Measurements from ENCODE around the gene INHBC.

INHBC gene

DNA sequence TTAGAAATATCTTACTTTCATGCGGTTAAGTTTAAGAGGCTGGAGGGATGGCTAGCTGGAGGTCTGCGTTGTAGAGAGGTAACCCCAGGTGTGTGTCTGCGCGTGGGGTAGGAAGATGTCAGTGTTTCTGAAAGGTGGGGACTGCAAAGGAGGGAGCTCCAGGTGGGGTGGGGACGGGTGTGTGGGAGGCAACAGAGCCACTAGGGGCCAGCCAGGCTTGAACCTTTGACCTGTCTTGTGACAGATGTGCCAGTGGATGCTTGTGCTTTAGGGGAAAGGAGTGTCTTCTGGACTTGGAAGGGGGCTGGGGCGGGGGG is 25.8 kb downstream of the INHBC start:
- TF ChIP-seq, protein P1, sequence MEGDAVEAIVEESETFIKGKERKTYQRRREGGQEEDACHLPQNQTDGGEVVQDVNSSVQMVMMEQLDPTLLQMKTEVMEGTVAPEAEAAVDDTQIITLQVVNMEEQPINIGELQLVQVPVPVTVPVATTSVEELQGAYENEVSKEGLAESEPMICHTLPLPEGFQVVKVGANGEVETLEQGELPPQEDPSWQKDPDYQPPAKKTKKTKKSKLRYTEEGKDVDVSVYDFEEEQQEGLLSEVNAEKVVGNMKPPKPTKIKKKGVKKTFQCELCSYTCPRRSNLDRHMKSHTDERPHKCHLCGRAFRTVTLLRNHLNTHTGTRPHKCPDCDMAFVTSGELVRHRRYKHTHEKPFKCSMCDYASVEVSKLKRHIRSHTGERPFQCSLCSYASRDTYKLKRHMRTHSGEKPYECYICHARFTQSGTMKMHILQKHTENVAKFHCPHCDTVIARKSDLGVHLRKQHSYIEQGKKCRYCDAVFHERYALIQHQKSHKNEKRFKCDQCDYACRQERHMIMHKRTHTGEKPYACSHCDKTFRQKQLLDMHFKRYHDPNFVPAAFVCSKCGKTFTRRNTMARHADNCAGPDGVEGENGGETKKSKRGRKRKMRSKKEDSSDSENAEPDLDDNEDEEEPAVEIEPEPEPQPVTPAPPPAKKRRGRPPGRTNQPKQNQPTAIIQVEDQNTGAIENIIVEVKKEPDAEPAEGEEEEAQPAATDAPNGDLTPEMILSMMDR (IDR thresholded peaks at IDR 0.05), result no peak
- no peak for DNase-seq (ENCODE audit: low spot score)
- Histone ChIP-seq H3K27ac (peak overlapping the region in 1 of 2 donors; percentile 92), H3K4me3 (peak overlapping the region; percentile 93)

GRCh38 chr12:57460841-57461275 is 26.3 kb downstream of the INHBC start:
- DNase-seq (ENCODE audit: low spot score), result no peak
- Histone ChIP-seq H3K27ac (peak overlapping the region; percentile 41 to 92), H3K4me3 (peak overlapping the region; percentile 93)
- TF ChIP-seq, protein P1 (IDR thresholded peaks at IDR 0.05), result no peak

DNA sequence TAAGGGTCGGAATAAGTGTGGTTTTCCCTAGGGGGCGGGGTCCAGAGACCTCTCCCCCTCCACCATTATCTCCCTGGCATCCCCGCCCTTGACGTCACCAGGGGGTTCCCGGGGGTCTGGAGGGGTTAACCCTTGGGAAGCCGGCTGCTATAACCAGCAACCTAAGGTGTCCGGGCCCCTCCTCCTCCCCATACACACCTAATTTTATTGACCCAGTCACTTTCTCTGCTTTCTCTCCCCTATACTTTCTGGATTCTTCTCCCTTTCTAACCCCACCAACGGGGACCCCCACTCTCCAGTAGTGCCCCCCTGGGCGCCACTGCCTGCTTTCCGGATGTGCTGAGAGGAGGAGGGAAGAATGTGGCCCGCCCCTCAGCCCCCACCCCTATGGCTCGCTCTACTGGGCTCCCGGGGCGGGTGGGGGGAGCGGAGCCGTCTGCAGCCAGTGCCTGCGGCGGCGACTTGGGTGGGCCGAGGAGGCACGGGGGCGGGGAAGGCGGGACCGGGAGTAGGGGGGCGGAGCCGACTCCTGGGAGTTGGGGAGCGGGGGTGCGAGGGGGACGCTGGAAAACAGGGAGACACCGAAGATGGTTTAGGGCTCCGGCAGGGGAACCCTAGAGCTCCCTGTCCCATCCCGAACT is 26.8 kb downstream of the INHBC start:
- Histone ChIP-seq H3K27ac (peak overlapping the region; percentile 41 to 92), H3K4me3 (peak overlapping the region; percentile 93)
- TF ChIP-seq, protein P1 (IDR thresholded peaks at IDR 0.05), result no peak
- peak; percentile 89 for DNase-seq (ENCODE audit: low spot score)

DNA sequence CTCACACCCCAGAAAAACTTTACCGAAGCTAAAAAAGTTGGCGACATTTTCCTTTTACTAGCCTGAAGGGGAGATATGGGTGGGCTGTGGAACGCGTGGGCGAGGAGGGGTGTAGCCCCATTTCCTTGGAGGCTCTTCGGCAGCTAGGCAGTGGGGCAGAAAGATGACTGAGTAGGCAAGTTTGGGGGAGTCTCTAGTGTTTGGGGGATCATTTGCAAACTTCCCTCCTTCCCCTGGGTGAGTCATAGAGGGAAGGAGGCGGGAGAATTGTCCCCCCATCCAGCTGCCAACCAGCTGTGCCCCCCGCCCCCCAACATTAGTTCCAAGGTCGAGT is 27.3 kb downstream of the INHBC start:
- DNase-seq (ENCODE audit: low spot score), result no peak

DNA sequence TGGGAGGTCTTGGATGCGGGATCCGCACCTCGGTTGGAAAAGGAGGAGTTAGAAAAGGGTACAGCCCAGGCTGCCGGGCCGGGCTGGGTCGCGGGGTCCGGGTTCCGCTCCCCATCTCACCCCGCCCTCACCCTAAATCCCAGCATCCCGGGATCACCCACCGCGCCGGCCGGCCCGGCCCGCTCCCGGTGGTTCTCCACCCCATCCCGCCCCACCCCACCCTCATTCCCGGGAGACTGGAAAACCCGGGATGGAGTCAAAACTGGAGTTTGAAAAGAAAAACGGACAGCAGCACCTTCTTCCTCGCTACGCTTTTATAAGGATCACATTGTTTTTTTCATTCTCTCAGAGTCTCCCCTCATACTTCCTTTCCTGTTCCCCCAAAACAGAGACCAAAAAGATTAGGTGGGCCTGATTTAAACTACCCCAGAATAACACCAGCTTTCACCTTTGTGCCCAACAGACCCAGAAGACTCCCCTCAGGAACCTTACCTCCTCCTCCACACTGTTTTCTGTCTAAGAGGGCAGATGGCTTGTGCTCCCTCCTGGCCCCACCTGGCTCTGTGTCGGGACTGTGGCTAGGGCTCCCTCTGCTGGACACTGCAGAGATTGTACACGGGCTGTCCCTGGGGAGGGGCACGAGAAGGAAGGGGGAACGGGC is 27.8 kb downstream of the INHBC start:
- peak overlapping the region; percentile 41 to 92 for H3K27ac ChIP-seq
- TF ChIP-seq, protein P1 (IDR thresholded peaks at IDR 0.05), result peak; percentile 90
- H3K4me3 ChIP-seq, result peak overlapping the region; percentile 93
- peak; percentile 91 for DNase-seq (ENCODE audit: low spot score)

More for the DNA sequence above, 27.3 kb downstream of the INHBC start:
- TF ChIP-seq, protein P1 (IDR thresholded peaks at IDR 0.05), result no peak
- H3K27ac ChIP-seq, result peak overlapping the region; percentile 41 to 92
- H3K4me3 ChIP-seq, result peak overlapping the region; percentile 93

- TF ChIP-seq, protein P1 (IDR thresholded peaks at IDR 0.05), result no peak
- Histone ChIP-seq H3K27ac (peak overlapping the region in 1 of 2 donors; percentile 92), H3K4me3 (peak overlapping the region; percentile 93)
- no peak for DNase-seq (ENCODE audit: low spot score)
Observed at GRCh38 chr12:57462912-57463253, 28.3 kb downstream of the INHBC start.

GRCh38 chr12:57464569-57464968 is 30.0 kb downstream of the INHBC start:
- Histone ChIP-seq H3K27ac (no peak overlapping the region), H3K4me3 (no peak overlapping the region)
- DNase-seq (ENCODE audit: low spot score), result no peak
- TF ChIP-seq, protein P1 (IDR thresholded peaks at IDR 0.05), result no peak
